Esophagus mucosa (tissue), 1 donor: Measurements from ENCODE around the gene SON. TPM values are rescaled to one million over a fixed set of nuclear protein-coding genes. Genes with fewer than 3 reads are reported as not detected.
A peak's percentile ranks its signal among the peaks of the same experiment; 100 is the strongest.
"Not testable (repeated sequence)": the region's sequence is repeated elsewhere in the genome, so short reads cannot be mapped to it uniquely, and the experiment has no call there.

Experiments used
- ATAC-seq: fragments of 200-7000 bp; cut with Tn5 transposase; one replicate; pipeline ENCODE4 v1.9.1; 2020
- total RNA-seq: library from RNA; stranded (reverse); gene quantifications from one replicate; pipeline ENCODE4 v1.2.4, GENCODE V29; 2023
- donor health status: DM: yes; HTN: yes; CAD: no.

The SON gene
- total RNA-seq, 1 donor from 2014 or later, result 129 TPM

DNA sequence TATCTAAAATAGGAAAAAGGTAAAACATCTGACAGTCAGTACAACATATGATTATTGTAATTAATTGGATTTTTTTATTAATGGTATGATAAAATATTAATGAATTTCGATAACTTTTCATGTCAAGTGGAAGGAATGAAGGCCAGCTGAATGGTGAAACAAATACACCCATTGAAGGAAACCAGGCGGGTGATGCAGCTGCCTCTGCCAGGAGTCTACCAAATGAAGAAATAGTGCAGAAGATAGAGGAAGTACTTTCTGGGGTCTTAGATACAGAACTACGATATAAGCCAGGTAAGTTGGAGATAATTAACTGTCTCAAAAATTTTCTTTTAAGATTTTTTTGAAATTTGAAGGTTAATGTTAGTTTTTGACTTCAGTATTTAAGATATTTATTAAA lies 3.2 kb downstream of the SON start:
- ATAC-seq, result no peak

DNA sequence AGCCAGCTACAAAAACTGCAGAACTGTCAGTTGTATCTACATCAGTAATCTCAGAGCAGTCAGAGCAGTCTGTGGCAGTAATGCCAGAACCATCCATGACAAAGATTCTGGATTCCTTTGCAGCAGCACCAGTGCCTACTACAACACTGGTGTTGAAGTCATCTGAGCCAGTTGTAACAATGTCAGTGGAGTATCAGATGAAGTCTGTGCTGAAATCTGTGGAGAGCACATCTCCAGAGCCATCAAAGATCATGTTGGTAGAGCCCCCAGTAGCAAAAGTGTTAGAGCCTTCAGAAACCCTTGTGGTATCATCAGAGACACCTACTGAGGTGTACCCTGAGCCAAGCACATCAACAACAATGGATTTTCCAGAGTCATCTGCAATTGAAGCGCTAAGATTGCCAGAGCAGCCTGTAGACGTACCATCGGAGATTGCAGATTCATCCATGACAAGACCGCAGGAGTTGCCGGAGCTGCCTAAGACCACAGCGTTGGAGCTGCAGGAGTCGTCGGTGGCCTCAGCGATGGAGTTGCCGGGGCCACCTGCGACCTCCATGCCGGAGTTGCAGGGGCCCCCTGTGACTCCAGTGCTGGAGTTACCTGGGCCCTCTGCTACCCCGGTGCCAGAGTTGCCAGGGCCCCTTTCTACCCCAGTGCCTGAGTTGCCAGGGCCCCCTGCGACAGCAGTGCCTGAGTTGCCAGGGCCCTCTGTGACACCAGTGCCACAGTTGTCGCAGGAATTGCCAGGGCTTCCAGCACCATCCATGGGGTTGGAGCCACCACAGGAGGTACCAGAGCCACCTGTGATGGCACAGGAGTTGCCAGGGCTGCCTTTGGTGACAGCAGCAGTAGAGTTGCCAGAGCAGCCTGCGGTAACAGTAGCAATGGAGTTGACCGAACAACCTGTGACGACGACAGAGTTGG lies 7.3 kb downstream of the SON start:
- no peak for ATAC-seq

DNA sequence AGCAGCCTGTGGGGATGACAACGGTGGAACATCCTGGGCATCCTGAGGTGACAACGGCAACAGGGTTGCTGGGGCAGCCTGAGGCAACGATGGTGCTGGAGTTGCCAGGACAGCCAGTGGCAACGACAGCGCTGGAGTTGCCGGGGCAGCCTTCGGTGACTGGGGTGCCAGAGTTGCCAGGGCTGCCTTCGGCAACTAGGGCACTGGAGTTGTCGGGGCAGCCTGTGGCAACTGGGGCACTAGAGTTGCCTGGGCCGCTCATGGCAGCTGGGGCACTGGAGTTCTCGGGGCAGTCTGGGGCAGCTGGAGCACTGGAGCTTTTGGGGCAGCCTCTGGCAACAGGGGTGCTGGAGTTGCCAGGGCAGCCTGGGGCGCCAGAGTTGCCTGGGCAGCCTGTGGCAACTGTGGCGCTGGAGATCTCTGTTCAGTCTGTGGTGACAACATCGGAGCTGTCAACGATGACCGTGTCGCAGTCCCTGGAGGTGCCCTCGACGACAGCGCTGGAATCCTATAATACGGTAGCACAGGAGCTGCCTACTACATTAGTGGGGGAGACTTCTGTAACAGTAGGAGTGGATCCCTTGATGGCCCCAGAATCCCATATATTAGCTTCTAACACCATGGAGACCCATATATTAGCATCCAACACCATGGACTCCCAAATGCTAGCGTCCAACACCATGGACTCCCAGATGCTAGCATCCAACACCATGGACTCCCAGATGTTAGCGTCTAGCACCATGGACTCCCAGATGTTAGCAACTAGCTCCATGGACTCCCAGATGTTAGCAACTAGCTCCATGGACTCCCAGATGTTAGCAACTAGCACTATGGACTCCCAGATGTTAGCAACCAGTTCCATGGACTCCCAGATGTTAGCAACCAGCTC lies 8.2 kb downstream of the SON start:
- ATAC-seq, result peak; percentile 27

DNA sequence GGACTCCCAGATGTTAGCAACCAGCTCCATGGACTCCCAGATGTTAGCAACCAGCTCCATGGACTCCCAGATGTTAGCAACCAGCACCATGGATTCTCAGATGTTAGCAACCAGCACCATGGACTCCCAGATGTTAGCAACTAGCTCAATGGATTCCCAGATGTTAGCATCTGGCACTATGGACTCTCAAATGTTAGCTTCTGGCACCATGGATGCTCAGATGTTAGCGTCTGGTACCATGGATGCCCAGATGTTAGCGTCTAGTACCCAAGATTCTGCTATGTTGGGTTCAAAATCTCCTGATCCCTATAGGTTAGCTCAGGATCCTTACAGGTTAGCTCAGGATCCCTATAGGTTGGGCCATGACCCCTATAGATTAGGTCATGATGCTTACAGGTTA lies 8.8 kb downstream of the SON start:
- no peak for ATAC-seq

- peak; percentile 35 for ATAC-seq
Measured at GRCh38 chr21:33552093-33552998, 9.5 kb downstream of the SON start.

GRCh38 chr21:33552999-33553598 lies 10.3 kb downstream of the SON start:
- ATAC-seq, result no peak

DNA sequence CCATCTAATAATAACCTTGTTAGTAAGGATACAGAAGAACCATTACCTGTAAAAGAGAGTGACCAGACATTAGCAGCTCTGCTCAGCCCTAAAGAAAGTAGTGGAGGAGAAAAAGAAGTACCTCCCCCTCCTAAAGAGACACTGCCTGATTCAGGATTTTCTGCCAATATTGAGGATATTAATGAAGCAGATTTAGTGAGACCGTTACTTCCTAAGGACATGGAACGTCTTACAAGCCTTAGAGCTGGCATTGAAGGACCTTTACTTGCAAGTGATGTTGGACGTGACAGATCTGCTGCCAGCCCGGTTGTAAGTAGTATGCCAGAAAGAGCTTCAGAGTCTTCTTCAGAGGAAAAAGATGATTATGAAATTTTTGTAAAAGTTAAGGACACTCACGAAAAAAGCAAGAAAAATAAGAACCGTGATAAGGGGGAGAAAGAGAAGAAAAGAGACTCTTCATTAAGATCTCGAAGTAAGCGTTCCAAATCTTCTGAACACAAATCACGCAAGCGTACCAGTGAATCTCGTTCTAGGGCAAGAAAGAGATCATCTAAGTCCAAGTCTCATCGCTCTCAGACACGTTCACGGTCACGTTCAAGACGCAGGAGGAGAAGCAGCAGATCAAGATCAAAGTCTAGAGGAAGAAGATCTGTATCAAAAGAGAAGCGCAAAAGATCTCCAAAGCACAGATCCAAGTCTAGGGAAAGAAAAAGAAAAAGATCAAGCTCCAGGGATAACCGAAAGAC lies 11.6 kb downstream of the SON start:
- no peak for ATAC-seq

- no peak for ATAC-seq
Measured at GRCh38 chr21:33554982-33555344, 12.1 kb downstream of the SON start.

- ATAC-seq, result no peak
Measured at GRCh38 chr21:33557447-33557846, 14.6 kb downstream of the SON start.

GRCh38 chr21:33558777-33559421 lies 16.1 kb downstream of the SON start:
- no peak for ATAC-seq

GRCh38 chr21:33559813-33560212 lies 17.0 kb downstream of the SON start:
- no peak for ATAC-seq

- ATAC-seq, result no peak
Measured at GRCh38 chr21:33560965-33561364, 18.1 kb downstream of the SON start.

DNA sequence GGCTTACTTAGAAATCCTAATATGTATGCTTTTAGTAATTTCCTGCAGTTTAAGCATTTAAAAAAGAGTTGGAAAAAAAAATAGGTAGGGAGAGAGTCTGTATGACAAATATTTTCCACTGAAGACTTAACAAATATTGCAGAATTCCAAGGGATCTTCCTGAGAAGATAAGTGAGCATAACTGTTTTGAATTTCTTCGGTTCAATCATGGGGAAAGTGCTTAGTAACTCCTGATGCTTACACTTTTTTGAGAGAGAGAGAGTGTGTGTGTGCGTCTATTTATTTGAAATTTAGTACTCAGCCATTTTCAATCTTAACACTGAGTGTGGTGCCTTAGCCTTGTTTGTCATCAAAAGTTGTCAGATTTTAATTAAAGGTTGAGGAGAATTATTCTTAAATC lies 18.5 kb downstream of the SON start:
- ATAC-seq, result no peak

DNA sequence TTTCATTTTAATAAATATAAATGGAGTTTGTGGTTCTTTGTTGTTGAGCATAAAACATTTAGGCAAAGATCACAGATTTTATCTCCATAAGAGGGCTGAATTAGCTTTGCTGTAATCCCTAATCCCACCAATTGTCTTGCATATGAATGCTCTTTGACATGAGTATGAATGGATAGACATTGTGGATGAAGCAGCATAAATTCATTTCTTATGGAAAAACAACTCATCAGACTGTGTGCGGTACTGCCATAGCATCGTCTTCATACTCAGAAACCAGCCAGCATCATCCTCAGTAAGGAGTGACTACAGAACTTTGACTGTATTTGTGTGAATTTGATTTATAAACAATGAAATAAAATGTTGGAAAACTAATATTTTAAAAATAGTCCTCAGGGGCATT lies 19.6 kb downstream of the SON start:
- no peak for ATAC-seq

DNA sequence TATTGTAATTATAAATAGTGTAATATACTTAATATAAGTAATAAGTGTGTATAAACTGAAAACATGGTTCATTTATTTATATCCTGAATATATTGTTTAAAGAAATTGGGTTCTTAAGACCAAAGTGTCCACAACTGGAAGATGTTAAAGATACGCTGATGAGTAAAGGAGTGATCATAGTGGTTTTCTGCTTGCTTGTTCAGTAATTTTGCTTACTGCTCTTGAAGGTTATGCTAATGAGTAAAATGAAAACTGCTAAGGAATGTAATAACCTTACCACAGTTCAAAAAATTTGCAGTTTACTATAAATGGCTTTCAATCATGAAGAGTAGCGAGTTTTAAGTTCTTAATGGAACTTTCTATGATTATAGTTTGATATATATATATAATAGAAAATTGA lies 23.7 kb downstream of the SON start:
- no peak for ATAC-seq

GRCh38 chr21:33567914-33568313 lies 25.1 kb downstream of the SON start:
- ATAC-seq, result no peak

- no peak for ATAC-seq
Measured at GRCh38 chr21:33568448-33568847, 25.6 kb downstream of the SON start.

DNA sequence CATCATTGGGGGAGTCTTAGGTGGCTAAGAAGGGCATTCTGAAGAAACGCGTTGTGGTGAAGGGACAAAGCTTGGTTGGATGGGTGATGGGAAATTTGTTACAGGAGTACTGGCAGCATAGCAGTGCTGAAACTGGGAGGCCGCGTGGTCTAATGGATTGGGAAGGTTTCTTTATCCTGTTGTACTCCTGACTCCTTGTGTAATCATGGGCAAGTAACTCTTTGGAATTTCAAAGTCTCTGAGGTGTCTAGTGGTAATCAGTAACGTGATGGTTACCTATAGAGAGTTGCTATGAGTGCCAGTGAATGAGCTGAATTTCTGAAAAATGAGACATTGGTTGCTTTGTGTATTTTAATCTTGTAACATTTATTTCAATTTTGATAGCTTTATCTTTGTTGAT lies 27.2 kb downstream of the SON start:
- ATAC-seq, result no peak

DNA sequence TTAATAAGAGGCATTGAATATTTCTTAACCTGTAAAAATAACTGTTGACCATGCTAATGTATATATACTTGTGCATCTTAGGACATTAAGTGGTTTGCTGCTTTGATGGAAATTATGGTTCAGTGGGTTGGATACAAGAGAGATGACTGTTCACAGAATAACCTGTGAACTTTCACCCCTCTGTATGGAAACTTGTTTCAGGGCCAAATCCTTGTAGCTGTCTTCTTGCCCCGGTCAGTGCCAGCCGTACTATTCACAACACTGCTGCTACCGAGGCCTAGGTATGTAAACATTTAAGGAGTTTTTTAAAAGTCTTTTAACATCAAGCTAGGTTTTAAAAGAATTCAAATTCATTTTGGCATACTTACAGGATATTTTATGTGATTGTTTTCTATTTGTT lies 29.5 kb downstream of the SON start:
- no peak for ATAC-seq

DNA sequence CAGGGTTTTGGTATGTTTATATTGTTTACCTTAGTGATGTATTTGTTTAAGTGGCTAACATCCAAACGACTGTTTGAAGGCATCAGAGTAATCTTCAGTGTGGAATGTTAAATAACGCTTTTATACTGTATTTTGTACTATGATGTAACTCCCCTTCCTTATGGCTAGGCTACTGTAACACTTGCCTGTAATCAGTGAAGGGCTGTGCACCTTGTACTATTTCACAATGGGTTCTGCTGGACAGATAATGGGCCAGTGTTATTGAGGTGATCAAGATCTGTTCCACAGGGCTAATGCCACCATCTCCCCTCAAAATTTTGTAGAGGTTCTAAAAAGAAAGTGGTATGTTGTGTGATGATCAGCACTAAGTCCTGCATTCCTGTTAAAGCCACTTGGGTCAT lies 33.9 kb downstream of the SON start:
- not testable (repeated sequence) for ATAC-seq

- no peak for ATAC-seq
Measured at GRCh38 chr21:33578214-33578613, 35.4 kb downstream of the SON start.
